Spleen (tissue), 7 donors: ENCODE data around the gene ANKRD52.

ENCODE experiments used
- POLR2A ChIP-seq, 3 donors: fragments of 450-650 bp; IDR thresholded peaks; one replicate each; pipeline ENCODE4 v1.5.1; 2017; ENCODE audit warnings: antibody characterized with exemption in 3 of 3, mild to moderate bottlenecking in 1 of 3
- TF ChIP-seq, protein P1 (sequence below), 11 experiments: fragments of 200-600 bp in 7 of 11; fragments of 450-650 bp in 4 of 11; sonication (generic) in 4 of 11; IDR thresholded peaks in 8 of 11; conservative IDR thresholded peaks in 3 of 11; 1 replicate in 7 of 11; 2 replicates in 4 of 11; pipeline versions ENCODE4 v1.4.0 to v1.8.0; 2016 to 2021; ENCODE audit warnings: antibody characterized with exemption in 11 of 11, inconsistent platforms in 4 of 11, mild to moderate bottlenecking in 1 of 11
- donor health status: DM: no; HTN: no; CAD: no; lungs with moderate emphysema.
- donor health status: DM: no; HTN: no; CAD: no.
- donor health status: DM: no; HTN: no; CAD: no.

DNA sequence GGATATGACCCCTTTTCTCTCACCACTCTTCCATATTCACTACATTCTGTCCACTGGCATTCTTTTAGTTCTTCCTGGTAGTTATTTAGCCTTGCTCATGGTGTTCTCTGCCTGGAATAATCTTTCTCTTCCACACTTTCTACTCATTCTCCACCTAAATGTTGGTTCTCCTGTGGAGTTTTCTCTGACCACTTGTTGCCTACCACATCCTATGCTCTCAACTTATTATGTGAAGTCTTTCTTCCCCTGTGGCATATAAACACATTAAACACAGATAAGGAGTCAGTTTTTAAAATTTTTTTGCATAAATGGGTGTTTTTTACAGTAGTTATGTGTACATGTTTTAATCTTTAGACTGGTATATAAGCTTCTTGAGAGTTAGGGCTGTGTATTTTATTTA is 65.6 kb downstream of the ANKRD52 start:
- TF ChIP-seq, protein P1, sequence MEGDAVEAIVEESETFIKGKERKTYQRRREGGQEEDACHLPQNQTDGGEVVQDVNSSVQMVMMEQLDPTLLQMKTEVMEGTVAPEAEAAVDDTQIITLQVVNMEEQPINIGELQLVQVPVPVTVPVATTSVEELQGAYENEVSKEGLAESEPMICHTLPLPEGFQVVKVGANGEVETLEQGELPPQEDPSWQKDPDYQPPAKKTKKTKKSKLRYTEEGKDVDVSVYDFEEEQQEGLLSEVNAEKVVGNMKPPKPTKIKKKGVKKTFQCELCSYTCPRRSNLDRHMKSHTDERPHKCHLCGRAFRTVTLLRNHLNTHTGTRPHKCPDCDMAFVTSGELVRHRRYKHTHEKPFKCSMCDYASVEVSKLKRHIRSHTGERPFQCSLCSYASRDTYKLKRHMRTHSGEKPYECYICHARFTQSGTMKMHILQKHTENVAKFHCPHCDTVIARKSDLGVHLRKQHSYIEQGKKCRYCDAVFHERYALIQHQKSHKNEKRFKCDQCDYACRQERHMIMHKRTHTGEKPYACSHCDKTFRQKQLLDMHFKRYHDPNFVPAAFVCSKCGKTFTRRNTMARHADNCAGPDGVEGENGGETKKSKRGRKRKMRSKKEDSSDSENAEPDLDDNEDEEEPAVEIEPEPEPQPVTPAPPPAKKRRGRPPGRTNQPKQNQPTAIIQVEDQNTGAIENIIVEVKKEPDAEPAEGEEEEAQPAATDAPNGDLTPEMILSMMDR (IDR thresholded peaks at IDR 0.05 in 8 of 11, conservative IDR thresholded peaks at IDR 0.05 in 3 of 11): no peak
- no peak for TF ChIP-seq POLR2A (IDR thresholded peaks at IDR 0.05)
